ENCODE data around the gene VSTM4.

DNA sequence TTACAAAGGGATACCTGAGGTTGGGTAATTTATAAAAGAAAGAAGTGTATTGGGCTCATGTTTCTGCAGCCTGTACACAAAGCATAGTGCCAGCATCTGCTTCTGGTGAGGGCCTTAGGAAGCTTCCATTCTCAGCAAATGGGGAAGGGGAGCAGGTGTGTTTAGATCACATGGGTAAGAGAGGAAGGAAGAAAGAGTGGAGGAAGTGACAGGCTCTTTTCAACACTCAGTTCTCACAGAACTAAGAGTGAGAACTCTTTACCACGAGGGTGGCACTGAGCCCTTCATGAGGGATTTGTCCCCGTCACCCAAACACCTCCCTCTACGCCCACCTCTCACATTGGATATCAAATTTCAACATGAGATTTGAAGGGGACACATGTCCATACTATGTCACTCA lies 19.0 kb upstream of the VSTM4 start:
- no peak for TF ChIP-seq CTCF (IDR thresholded peaks at IDR 0.05)
- no peak for TF ChIP-seq POLR2A (IDR thresholded peaks at IDR 0.05)

Measured in heart left ventricle (tissue), 13 donors.